ENCODE results near the gene ZC3H12A.

DNA sequence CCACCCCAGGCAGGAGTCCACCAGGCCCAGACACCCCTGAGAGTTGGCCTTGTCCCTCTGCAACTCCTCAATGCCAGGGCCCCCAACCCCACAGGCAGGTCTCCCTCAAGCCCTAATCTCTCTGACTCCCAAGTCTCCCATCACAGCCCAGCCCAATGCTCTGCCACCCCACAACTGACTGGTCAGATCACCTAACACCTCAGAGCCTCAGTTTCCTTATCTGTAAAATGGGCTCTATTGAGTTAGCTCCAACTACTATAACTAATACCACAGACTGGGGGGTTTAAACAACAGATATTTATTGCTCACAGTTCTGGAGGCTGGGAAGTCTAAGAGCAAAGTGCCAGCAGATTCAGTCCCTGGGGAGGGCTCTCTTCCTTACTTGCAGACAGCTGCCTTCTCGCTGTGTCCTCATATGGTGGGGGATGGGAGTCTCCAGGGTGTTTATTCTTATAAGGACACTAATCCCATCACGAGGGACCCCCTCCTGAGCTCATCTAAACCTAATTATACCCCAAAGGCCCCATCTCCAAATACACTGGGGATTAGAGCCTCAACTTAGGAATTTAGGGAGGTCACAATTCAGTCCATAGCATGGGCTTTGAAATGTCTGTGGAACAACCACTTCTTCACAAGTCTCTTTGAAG, 34.9 kb upstream of the ZC3H12A start:
- TF ChIP-seq RAD21 (IDR thresholded peaks at IDR 0.05; ENCODE audit: low read depth) (no peak), ZBTB7A (IDR thresholded peaks at IDR 0.05; ENCODE audit: low read depth) (no peak), TAF1 (IDR thresholded peaks at IDR 0.05; ENCODE audit: low read depth) (no peak), YY1 (IDR thresholded peaks at IDR 0.05; ENCODE audit: low read depth) (no peak), EGR1 (IDR thresholded peaks at IDR 0.05) (no peak), TCF12 (IDR thresholded peaks at IDR 0.05; ENCODE audit: low read depth) (no peak), EP300 (IDR thresholded peaks at IDR 0.05; ENCODE audit: borderline replicate concordance) (no peak), NFIC (IDR thresholded peaks at IDR 0.05) (no peak)
- TF ChIP-seq, protein P1, sequence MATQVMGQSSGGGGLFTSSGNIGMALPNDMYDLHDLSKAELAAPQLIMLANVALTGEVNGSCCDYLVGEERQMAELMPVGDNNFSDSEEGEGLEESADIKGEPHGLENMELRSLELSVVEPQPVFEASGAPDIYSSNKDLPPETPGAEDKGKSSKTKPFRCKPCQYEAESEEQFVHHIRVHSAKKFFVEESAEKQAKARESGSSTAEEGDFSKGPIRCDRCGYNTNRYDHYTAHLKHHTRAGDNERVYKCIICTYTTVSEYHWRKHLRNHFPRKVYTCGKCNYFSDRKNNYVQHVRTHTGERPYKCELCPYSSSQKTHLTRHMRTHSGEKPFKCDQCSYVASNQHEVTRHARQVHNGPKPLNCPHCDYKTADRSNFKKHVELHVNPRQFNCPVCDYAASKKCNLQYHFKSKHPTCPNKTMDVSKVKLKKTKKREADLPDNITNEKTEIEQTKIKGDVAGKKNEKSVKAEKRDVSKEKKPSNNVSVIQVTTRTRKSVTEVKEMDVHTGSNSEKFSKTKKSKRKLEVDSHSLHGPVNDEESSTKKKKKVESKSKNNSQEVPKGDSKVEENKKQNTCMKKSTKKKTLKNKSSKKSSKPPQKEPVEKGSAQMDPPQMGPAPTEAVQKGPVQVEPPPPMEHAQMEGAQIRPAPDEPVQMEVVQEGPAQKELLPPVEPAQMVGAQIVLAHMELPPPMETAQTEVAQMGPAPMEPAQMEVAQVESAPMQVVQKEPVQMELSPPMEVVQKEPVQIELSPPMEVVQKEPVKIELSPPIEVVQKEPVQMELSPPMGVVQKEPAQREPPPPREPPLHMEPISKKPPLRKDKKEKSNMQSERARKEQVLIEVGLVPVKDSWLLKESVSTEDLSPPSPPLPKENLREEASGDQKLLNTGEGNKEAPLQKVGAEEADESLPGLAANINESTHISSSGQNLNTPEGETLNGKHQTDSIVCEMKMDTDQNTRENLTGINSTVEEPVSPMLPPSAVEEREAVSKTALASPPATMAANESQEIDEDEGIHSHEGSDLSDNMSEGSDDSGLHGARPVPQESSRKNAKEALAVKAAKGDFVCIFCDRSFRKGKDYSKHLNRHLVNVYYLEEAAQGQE (IDR thresholded peaks at IDR 0.05; ENCODE audit: low read depth), result no peak

All from Ishikawa (cell line).